Stimulated activated CD4-positive, alpha-beta T cell treated with anti-CD3 and anti-CD28 coated beads, Interleukin-12 subunit alpha, Interleukin-12 subunit beta, amount 100 ng/mL, for 48 hours (primary cell): ENCODE data around the gene SMARCE1.

ENCODE experiments used
- DNase-seq, 3 donors: peaks; one replicate each; pipeline ENCODE4 v3.0.0-alpha.2; 2020; ENCODE audit warnings: low read depth in 2 of 3, low spot score in 1 of 3

SMARCE1 gene

DNA sequence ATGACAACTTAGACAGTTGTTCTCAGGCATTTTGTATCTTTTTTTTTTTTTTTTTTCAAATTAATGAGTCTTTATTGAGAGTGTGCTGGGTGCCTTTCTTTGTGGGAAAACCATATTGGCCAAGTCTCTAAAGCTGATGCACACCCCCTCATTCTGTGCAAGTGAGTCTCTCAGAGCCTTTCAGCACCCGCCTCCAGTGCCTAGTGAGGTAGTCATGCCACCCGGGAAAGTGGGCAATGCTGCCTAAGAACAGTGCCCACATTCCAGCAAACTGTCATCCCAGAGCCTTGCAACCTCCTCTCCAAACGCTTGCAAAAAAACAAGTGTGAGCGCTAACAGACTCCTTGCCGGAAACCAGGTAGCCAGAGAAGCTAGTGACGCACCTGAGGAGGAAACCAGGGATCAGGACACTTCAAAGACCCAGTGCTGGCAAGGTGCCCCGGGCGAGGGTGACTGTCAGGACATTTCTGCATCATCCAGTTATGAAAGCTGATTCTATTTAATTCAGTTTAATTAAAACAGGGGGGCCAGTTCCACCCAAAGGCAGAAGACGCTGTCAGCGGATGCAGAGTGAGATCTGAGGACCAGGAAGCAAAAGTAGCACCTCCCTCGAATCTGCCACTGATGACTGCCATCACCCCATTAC, 34.9 kb downstream of the SMARCE1 start:
- peak in 1 of 3 donors; percentile 50 for DNase-seq

- no peak for DNase-seq
These were observed 35.7 kb downstream of the SMARCE1 start for GRCh38 chr17:40611840-40612474.

- DNase-seq = no peak
These were observed 37.3 kb downstream of the SMARCE1 start for GRCh38 chr17:40610359-40610758.

- DNase-seq = no peak
These were observed 39.5 kb downstream of the SMARCE1 start for GRCh38 chr17:40608061-40608581.

GRCh38 chr17:40607641-40608040, 40.0 kb downstream of the SMARCE1 start:
- DNase-seq = no peak

DNA sequence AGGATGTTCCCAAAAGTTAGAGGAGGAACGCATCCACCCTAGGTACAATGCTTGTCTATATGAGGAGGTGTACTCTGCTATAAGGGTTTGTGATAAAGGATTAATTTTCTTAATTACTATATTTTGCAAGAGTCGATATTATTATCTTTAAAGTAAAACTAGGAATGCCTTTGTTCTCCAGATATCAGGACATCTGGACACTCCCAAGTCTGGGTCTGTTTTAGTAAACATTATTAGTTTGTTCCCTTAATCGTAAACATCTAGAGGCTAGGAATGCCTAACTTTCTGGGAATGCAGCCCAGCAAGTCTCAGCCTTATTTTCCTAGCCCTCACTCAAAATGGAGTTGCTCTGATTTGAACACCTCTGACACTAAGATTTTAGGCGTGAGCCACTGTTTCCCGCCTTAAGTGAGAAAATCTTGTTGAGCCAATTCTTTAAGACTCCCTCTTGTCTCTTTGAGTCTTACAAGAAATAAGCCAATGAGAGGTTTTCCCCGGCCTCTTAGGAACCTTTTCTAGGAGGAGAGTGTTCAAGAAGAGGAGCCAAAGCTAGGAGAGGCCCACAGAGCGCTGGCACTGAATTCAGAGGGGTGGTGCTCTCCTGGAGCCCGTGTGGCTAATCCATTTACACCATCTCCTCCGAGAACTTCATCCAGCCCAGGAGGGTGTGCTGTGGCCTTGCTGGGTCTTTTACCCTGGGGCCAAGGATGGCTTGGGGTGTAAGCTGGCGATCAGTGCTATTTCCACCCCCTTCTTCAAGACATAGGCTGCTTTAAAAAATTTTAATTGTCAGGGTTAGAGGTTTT, 40.9 kb downstream of the SMARCE1 start:
- DNase-seq = no peak

DNA sequence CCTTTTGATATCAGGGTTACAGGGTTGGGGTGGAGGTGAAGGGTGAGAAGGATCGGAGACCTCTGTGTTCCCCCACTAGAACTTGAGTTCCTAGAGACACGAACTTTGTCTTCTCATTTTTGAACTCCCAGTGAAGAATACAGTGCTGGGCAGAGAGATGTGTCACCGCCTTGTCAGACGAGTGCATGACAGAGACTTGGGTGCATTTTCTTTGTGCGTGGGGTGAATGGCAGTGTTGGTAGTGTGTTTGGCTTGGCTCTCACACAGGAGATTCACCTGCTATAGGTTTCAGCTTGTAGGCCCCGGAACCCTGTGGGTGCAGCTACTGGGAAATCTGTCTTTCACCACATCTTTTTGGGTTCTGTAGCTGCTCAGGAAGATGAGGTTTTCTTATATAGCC, 42.3 kb downstream of the SMARCE1 start:
- DNase-seq = peak; percentile 54 to 71 (median 62)

GRCh38 chr17:40604327-40605080, 43.1 kb downstream of the SMARCE1 start:
- DNase-seq = no peak

GRCh38 chr17:40602445-40603443, 44.9 kb downstream of the SMARCE1 start:
- DNase-seq = peak; percentile 67 to 78 (median 67)

DNA sequence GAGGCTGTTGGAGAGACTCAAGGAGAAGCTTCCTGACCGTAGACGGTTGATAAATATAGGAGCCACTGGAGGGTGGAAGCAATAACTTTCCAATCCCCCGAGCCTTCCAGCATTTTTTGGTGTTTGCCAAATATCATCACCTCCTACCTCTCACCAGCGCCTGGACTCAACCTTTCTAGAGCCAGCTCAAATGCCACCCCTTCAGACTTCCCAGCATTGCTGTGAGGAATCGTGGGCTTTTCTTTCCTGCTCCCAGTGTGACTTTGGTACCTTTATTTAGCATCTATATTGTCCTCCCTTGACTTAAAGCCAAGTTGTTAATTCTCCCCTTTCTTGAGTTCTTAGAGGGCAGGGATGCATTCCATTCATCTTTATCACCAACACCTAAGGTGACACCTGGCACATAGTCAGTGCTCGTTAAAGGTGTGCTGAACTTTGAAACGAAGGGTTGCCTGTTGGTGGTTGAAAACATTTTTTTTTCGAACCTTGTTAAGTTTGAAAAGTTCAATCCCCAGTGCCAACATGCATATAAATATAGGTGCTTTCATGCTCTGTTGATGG, 47.1 kb downstream of the SMARCE1 start:
- no peak for DNase-seq

- DNase-seq = no peak
These were observed 48.2 kb downstream of the SMARCE1 start for GRCh38 chr17:40599468-40599763.

GRCh38 chr17:40598619-40599467, 48.8 kb downstream of the SMARCE1 start:
- DNase-seq = peak; percentile 71 to 80 (median 72)

DNA sequence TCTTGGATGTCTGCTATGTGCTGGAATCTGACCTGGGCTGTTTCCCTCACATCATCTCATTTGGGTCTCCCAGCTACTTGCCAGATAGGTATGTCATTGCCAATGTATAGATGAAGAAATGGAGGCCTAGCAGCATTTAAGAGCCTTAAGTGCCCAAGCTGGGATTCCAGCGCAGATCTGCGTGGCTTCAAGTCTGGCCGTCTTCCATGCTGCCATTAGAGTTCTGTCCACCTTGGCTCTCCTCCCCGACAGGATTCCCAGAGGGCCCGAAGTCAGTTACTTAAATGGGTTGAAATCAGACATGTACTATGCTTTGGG, 49.4 kb downstream of the SMARCE1 start:
- DNase-seq = no peak

DNA sequence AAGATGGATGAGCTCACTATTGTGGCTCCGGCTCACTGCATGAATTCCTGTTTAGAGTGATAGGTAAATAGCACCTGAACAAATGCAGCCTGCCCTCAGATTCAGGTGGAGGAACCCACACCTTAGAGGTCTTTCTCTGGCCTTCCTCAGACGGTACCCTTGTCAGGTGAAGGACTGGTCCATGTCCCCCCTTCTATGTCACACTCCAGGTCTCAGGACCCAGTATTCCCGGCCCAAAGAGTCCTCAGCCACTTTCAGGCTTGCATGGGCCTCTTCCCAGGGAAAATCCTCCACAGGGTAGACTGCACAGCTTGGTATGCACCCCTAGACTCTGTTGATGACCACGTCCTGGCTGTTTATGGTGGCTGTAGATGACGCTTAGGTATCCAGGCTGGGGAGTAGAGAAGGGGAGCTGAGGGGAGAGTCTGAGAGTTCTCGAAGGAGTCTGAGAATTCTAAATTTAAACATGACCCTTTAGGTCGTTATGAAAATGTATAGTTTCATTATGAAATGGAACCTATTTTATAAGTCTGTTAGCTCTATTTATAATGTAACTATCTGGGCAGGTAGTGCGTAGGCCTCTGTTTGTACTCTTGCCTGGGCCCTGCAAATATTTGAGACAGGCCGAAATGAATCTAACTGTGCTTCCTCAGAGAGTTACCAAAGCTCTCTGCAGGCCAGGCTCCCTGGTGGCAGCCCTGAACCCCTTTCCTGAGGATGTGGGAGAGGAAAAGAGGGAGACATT, 49.9 kb downstream of the SMARCE1 start:
- no peak for DNase-seq

DNA sequence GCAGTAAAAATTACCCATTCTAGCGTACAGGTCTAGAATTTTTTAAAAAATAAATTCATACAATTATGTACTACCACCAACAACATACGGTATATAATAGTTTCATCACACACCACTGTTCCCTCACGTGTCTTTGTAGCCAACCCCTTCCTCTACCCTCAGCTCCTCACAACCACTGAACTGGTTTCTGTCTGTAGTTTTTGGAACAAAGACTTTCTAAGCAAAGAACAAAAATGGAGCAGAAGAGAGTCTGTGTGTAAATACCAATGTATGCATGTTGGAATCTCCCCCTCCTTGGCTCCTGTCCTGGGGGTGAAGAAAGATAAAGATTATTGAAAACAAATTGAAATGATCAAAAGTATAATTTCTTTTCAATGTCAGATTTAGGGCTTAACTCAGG, 50.5 kb downstream of the SMARCE1 start:
- no peak for DNase-seq

GRCh38 chr17:40596261-40596919, 51.2 kb downstream of the SMARCE1 start:
- DNase-seq = no peak

DNA sequence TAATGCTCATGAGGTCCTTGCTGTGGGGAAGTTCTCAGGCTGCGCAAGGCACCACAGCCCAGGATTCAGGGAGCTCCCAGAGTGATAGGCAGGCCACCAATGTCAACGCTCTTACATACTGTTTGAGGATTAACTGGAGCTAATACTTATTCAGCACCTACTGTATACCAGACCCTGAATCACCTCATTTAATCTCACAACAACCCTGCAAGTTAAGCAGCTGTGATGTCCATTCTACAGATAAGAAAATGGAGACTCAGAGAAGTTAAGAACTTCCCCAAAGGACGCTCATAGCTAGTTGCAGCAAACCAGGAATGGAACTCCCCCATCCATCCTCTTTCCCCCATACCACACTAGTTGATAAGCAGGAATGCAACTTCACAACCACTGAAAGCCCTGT, 56.9 kb downstream of the SMARCE1 start:
- DNase-seq = no peak

GRCh38 chr17:40588552-40588951, 59.1 kb downstream of the SMARCE1 start:
- no peak for DNase-seq
